Vagina (tissue), 2 donors: ENCODE measurements around the gene LRRC45.

ENCODE experiments used
- CTCF ChIP-seq, 3 experiments: fragments of 450-650 bp in 2 of 3; fragments of 200-600 bp in 1 of 3; sonication (generic) in 1 of 3; IDR thresholded peaks; one replicate each; pipeline ENCODE4 v1.5.1; 2017 to 2019; ENCODE audit warnings: antibody characterized with exemption in 3 of 3, mild to moderate bottlenecking in 2 of 3, moderate library complexity in 2 of 3
- POLR2A ChIP-seq, 2 donors: fragments of 450-650 bp; IDR thresholded peaks; one replicate each; pipeline ENCODE4 v1.6.1; 2017; ENCODE audit warnings: antibody characterized with exemption in 2 of 2, mild to moderate bottlenecking in 2 of 2, moderate library complexity in 2 of 2

DNA sequence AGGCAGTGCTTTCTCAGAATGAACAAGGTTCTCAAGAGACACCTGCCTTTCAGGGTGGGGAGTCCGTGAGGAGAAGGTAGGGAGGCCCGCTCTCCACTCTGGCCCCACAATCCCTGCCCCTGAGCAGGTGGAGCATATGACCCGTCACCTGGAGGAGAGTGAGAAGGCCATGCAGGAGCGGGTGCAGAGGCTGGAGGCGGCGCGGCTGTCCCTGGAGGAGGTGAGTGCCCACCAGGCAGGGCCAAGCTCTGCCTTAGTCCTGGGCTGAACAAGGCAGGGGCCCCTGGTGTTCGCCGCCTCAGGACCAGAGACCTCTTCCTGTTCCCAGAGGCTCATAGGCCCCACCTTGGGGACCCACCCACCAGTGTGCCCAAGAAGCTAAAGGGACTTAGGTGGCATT, 5.9 kb downstream of the LRRC45 start:
- no peak for TF ChIP-seq POLR2A (IDR thresholded peaks at IDR 0.05)
- TF ChIP-seq CTCF (IDR thresholded peaks at IDR 0.05): no peak
